Spleen (tissue), 7 donors: ENCODE data around the gene FIBCD1.

Experiments
- CTCF ChIP-seq, 11 experiments: fragments of 200-600 bp in 7 of 11; fragments of 450-650 bp in 4 of 11; sonication (generic) in 4 of 11; IDR thresholded peaks in 8 of 11; conservative IDR thresholded peaks in 3 of 11; 1 replicate in 7 of 11; 2 replicates in 4 of 11; pipeline versions ENCODE4 v1.4.0 to v1.8.0; 2016 to 2021; ENCODE audit warnings: antibody characterized with exemption in 11 of 11, inconsistent platforms in 4 of 11, mild to moderate bottlenecking in 1 of 11
- POLR2A ChIP-seq, 3 donors: fragments of 450-650 bp; IDR thresholded peaks; one replicate each; pipeline ENCODE4 v1.5.1; 2017; ENCODE audit warnings: antibody characterized with exemption in 3 of 3, mild to moderate bottlenecking in 1 of 3
- donor health status: DM: no; HTN: no; CAD: no; lungs with moderate emphysema.
- donor health status: DM: no; HTN: no; CAD: no.
- donor health status: DM: no; HTN: no; CAD: no.

- TF ChIP-seq CTCF (IDR thresholded peaks at IDR 0.05 in 8 of 11, conservative IDR thresholded peaks at IDR 0.05 in 3 of 11) (no peak), POLR2A (IDR thresholded peaks at IDR 0.05) (no peak)
Observed at GRCh38 chr9:130854835-130855234, 84.2 kb downstream of the FIBCD1 start.
